ENCODE measurements around the gene PREPL. TPM values are rescaled to one million over a fixed set of nuclear protein-coding genes. Genes with fewer than 3 reads are reported as not detected.

The PREPL gene
- total and polyA plus RNA-seq, 2 of the 4 experiments (the other 2 are of a cell fraction) = 27.6 to 39.6 TPM

GRCh38 chr2:44297431-44297830, 63.9 kb downstream of the PREPL start:
- Histone ChIP-seq H4K20me1 (ENCODE audit: insufficient read depth, low read length) (no peaks in the 10 kb centered on the region), H3K4me1 (ENCODE audit: control insufficient read depth, insufficient read depth, low read length) (no peaks in the 10 kb centered on the region), H3K36me3 (ENCODE audit: control insufficient read depth, insufficient read depth, low read length) (no peaks in the 10 kb centered on the region), H4K91ac (ENCODE audit: insufficient read depth, low read depth, low read length) (no peak overlapping the region), H3K79me1 (ENCODE audit: low read depth in 1 of 2, low read length in 2 of 2) (no peaks in the 10 kb centered on the region), H3K18ac (ENCODE audit: low read depth, low read length) (no peak overlapping the region), H3K9me3 (ENCODE audit: control insufficient read depth, insufficient read depth, low read length) (no peaks in the 10 kb centered on the region), H2BK120ac (ENCODE audit: low read depth, low read length) (no peak overlapping the region), H2AK9ac (replicated peaks; ENCODE audit: low read depth, low read length, poor library complexity) (no peak overlapping the region), H2BK5ac (ENCODE audit: low read depth, low read length, poor library complexity, severe bottlenecking) (no peak overlapping the region), H3K23ac (ENCODE audit: low read depth, low read length) (no peak overlapping the region), H2AK5ac (ENCODE audit: low read depth, low read length) (no peak overlapping the region), H2AFZ (replicated peaks; ENCODE audit: low read length, poor library complexity) (no peak overlapping the region), H3K4ac (ENCODE audit: low read depth, low read length) (no peak overlapping the region), H2BK20ac (ENCODE audit: low read depth, low read length) (no peak overlapping the region), H3K27me3 (ENCODE audit: control insufficient read depth, insufficient read depth, low read length) (peaks cover 22% of the 10 kb centered on the region), H3K4me3 (ENCODE audit: insufficient read depth, low read depth, low read length) (no peak overlapping the region), H3K9ac (ENCODE audit: low read depth, low read length) (no peak overlapping the region), H2BK15ac (ENCODE audit: low read depth, low read length) (no peak overlapping the region), H3K9me1 (ENCODE audit: insufficient read depth, low read length) (peaks cover 6% of the 10 kb centered on the region; the same call in 1 of the 2 replicates), H4K5ac (ENCODE audit: low read depth, low read length) (no peak overlapping the region), H3K4me2 (ENCODE audit: low read depth, low read length) (no peak overlapping the region), H3K56ac (ENCODE audit: extremely low read depth, insufficient read depth, low read length) (no peak overlapping the region), H4K8ac (ENCODE audit: low read depth in 2 of 2, low read length in 2 of 2) (no peak overlapping the region), H3K14ac (replicated peaks; ENCODE audit: low read depth, low read length) (no peak overlapping the region), H3K27ac (ENCODE audit: insufficient read depth, low read length) (no peak overlapping the region)
- CTCF ChIA-PET = no interaction called here
- in situ Hi-C loops (cut with MboI; ENCODE audit: low sequenced_read_pairs) (loop anchor here (25.0 kb wide), 1 partner anchor 210 kb away; no protein-coding TSS in a partner anchor), intact Hi-C loops (cut with micrococcal nuclease) (loop anchor here (10.0 kb wide), 1 partner anchor 657 kb away; no protein-coding TSS in a partner anchor), dilution Hi-C loops (cut with HindIII; ENCODE audit: low sequenced_read_pairs, unreplicated experiment) (no loop called here)
- DNase-seq (no peak), ATAC-seq (ENCODE audit: low read depth) (no peak)
- BruUV-seq (replicated peaks) = no TSS peak
- POLR2A ChIA-PET (ENCODE audit: unreplicated experiment) = no interaction called here
- TF ChIP-seq RCOR1 (IDR thresholded peaks at IDR 0.05; ENCODE audit: insufficient replicate concordance, low read length) = no peak
- no peak for TF ChIP-seq SMC3 (IDR thresholded peaks at IDR 0.05; ENCODE audit: low read depth, low read length)
- TF ChIP-seq USF2 (IDR thresholded peaks at IDR 0.05; ENCODE audit: low read depth, low read length) = no peak
- no peak for TF ChIP-seq ELK1 (IDR thresholded peaks at IDR 0.05; ENCODE audit: borderline replicate concordance, low read depth, low read length)
- TF ChIP-seq MAFK (IDR thresholded peaks at IDR 0.05; ENCODE audit: low read depth, low read length) = no peak
- no peak for TF ChIP-seq NFE2L2 (IDR thresholded peaks at IDR 0.05; ENCODE audit: low read depth, low read length)
- TF ChIP-seq CTCF (conservative IDR thresholded peaks at IDR 0.05; ENCODE audit: low read depth, low read length) = no peak
- TF ChIP-seq MXI1 (IDR thresholded peaks at IDR 0.05; ENCODE audit: borderline replicate concordance, low read depth, low read length) = no peak
- TF ChIP-seq CEBPB (IDR thresholded peaks at IDR 0.05; ENCODE audit: low read depth, low read length) = no peak
- no peak for TF ChIP-seq RAD21 (IDR thresholded peaks at IDR 0.05; ENCODE audit: low read length)
- no CpG with 5 or more reads among the region's 2 CpGs for WGBS, 2 experiments (ENCODE audit: extremely low coverage in 2 of 2, insufficient read length in 1 of 2)

Measured in IMR-90 (cell line).